AG04449 (cell line): ENCODE measurements around the gene LDAF1.
"Not testable (repeated sequence)": the region's sequence is repeated elsewhere in the genome, so short reads cannot be mapped to it uniquely, and the experiment has no call there.

Experiments
- CTCF ChIA-PET: fragments of 350-600 bp; formaldehyde crosslinking; extraction: SDS; loops from one replicate; lab custom pipeline; 2021; ENCODE audit warnings: antibody characterized with exemption; lab: Yijun Ruan, JAX
- POLR2A ChIA-PET: fragments of 400-600, 350-600 bp; formaldehyde crosslinking; extraction: SDS; loops from one replicate; lab custom pipeline; 2020; ENCODE audit warnings: antibody characterized with exemption, inconsistent platforms; lab: Yijun Ruan, JAX
- DNase-seq: peaks from one replicate; pipeline ENCODE4 v3.0.0-alpha.2; 2010; ENCODE audit warnings: low read depth, low spot score
- H3K4me3 ChIP-seq: 2 replicates; pipeline ENCODE4 v1.5.1; 2011; ENCODE audit warnings: low read depth, mild to moderate bottlenecking, control low read depth, low read length
- CTCF ChIP-seq: IDR thresholded peaks from one replicate; pipeline ENCODE4 v1.5.1; 2011; ENCODE audit warnings: mild to moderate bottlenecking, moderate library complexity, low read length, control low read depth, inconsistent platforms; ENCODE audit not compliant: insufficient read depth; ENCODE audit errors: missing control alignments

Gene LDAF1

GRCh38 chr16:21126518-21126917 is 32.0 kb upstream of the LDAF1 start:
- ChIA-PET POLR2A (no interaction called here), CTCF (interaction anchor here (1.2 kb wide), 1 partner anchor 276 kb away, joined by 4 read pairs; no protein-coding TSS in a partner anchor)
- DNase-seq, result no peak
- no peak for TF ChIP-seq CTCF
- no peak overlapping the region for H3K4me3 ChIP-seq

GRCh38 chr16:21128991-21129390 is 29.5 kb upstream of the LDAF1 start:
- no peak for TF ChIP-seq CTCF
- no peak overlapping the region for H3K4me3 ChIP-seq
- ChIA-PET CTCF (no interaction called here), POLR2A (no interaction called here)
- no peak for DNase-seq

GRCh38 chr16:21130811-21131210 is 27.7 kb upstream of the LDAF1 start:
- no peak for TF ChIP-seq CTCF
- POLR2A ChIA-PET, result no interaction called here
- DNase-seq, result no peak
- no peak overlapping the region for H3K4me3 ChIP-seq
- CTCF ChIA-PET, result interaction anchor here (0.6 kb wide), 1 partner anchor 18 kb away, joined by 3 read pairs; no protein-coding TSS in a partner anchor

GRCh38 chr16:21134053-21134452 is 24.4 kb upstream of the LDAF1 start:
- ChIA-PET CTCF (no interaction called here), POLR2A (no interaction called here)
- no peak for TF ChIP-seq CTCF
- H3K4me3 ChIP-seq, result no peak overlapping the region
- no peak for DNase-seq

GRCh38 chr16:21145738-21146137 is 12.7 kb upstream of the LDAF1 start:
- POLR2A ChIA-PET, result no interaction called here
- DNase-seq, result no peak
- CTCF ChIA-PET, result interaction anchor here (1.0 to 1.5 kb wide), 2 partner anchors 10 to 296 kb away, joined by 4 to 5 read pairs; no protein-coding TSS in a partner anchor
- no peak overlapping the region for H3K4me3 ChIP-seq
- TF ChIP-seq CTCF, result no peak

GRCh38 chr16:21150375-21151001 is 8.0 kb upstream of the LDAF1 start, which contains the start of gene DNAH3:
Gene DNAH3, minus strand, starts transcription at chr16:21150846. Its CDS starts 527 bp downstream, at chr16:21150319.
- no peak within 1 kb of the TSS for H3K4me3 ChIP-seq
- no peak for TF ChIP-seq CTCF
- ChIA-PET CTCF (interaction anchor here (0.6 to 1.8 kb wide), 3 partner anchors 45 to 300 kb away, joined by 3 to 6 read pairs (median 4); no protein-coding TSS in a partner anchor), POLR2A (no interaction called here)
- no peak for DNase-seq

- DNase-seq, H3K4me3 ChIP-seq, POLR2A ChIA-PET: not testable (repeated sequence)
- CTCF ChIA-PET, result interaction anchor here (1.3 to 2.8 kb wide), 3 partner anchors 46 to 302 kb away, joined by 4 to 13 read pairs (median 6); no protein-coding TSS in a partner anchor
These were observed 6.1 kb upstream of the LDAF1 start for GRCh38 chr16:21152160-21153030.

- DNase-seq, H3K4me3 ChIP-seq, POLR2A ChIA-PET: not testable (repeated sequence)
- CTCF ChIA-PET, result interaction anchor here (0.8 to 2.8 kb wide), 4 partner anchors 10 to 303 kb away, joined by 4 to 13 read pairs (median 6); no protein-coding TSS in a partner anchor
These were observed 5.2 kb upstream of the LDAF1 start for GRCh38 chr16:21153124-21153729.
